Measurements from ENCODE around the gene USP11.

DNA sequence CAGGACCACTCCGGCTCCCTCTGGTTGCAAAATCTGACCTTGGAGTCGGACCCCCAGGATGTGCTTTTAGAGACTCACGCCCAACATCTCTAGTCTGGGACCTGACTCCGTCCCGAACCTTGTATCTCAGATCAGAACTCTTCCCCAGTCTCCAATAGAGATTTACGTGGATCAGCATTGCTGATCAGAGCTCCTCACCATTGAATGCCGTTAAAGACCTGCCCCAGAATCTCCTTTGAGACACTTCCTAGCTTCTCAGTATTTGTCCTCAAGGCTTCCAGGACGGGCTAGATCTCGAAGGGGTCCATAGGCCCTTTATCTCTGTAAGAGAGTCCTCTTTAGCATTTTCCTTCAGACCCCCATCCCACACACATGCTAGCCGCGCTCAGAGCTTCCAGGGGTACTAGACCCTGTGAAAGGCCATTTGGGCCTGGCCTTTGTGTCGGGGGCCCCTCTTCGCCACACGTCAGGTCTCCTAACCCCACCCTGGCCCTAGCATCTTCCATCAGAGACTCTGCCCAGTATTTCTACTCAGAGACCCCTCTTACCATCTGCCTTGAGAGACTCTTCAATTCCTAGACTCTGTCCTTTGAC, 38.5 kb upstream of the USP11 start:
- TF ChIP-seq, protein P1, sequence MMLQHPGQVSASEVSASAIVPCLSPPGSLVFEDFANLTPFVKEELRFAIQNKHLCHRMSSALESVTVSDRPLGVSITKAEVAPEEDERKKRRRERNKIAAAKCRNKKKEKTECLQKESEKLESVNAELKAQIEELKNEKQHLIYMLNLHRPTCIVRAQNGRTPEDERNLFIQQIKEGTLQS (IDR thresholded peaks at IDR 0.05), result no peak
- TF ChIP-seq CTCF (IDR thresholded peaks at IDR 0.05 in 2 of 3, conservative IDR thresholded peaks at IDR 0.05 in 1 of 3; ENCODE audit: borderline replicate concordance in 1 of 3, insufficient read depth in 1 of 3, low read depth in 2 of 3, low read length in 2 of 3), result no peak
